HepG2 (cell line): ENCODE measurements around the gene MYD88. TPM values are rescaled to one million over a fixed set of nuclear protein-coding genes. Genes with fewer than 3 reads are reported as not detected.

Experiments used
- ADNP ChIP-seq: sonication (generic); formaldehyde crosslinking; IDR thresholded peaks from 2 replicates; pipeline ENCODE4 v1.4.0; 2020; ENCODE audit warnings: missing genetic modification reagents
- ELF3 ChIP-seq: IDR thresholded peaks from 2 replicates; pipeline ENCODE4 v1.6.1; 2016; ENCODE audit warnings: missing genetic modification reagents, missing compliant biosample characterization
- FOXK2 ChIP-seq: fragments of 450-650 bp; IDR thresholded peaks from 2 replicates; pipeline ENCODE4 v1.6.1; 2016
- MXI1 ChIP-seq: IDR thresholded peaks from 3 replicates; pipeline ENCODE4 v1.6.1; 2012; ENCODE audit warnings: low read depth, low read length, inconsistent platforms, borderline replicate concordance
- NCOA2 ChIP-seq: sonication (generic); formaldehyde crosslinking; IDR thresholded peaks from 2 replicates; pipeline ENCODE4 v1.8.0; 2022; ENCODE audit warnings: inconsistent platforms
- NR2F1 ChIP-seq, 2 experiments: fragments of 450-650 bp in 1 of 2; formaldehyde crosslinking in 1 of 2; IDR thresholded peaks; 2 replicates each; pipeline versions ENCODE4 v1.5.0 to v1.6.1; 2016 to 2020; ENCODE audit warnings: mild to moderate bottlenecking in 1 of 2, missing compliant biosample characterization in 1 of 2, missing genetic modification reagents in 1 of 2, moderate library complexity in 1 of 2
- SAFB2 ChIP-seq: sonication (generic); formaldehyde crosslinking; IDR thresholded peaks from 2 replicates; pipeline ENCODE4 v1.5.1; 2020; ENCODE audit warnings: missing genetic modification reagents, low read depth, mild to moderate bottlenecking, borderline replicate concordance
- SKI ChIP-seq: fragments of 450-650 bp; IDR thresholded peaks from one replicate; pipeline ENCODE4 v1.6.1; 2018; ENCODE audit warnings: mild to moderate bottlenecking; ENCODE audit not compliant: partially characterized antibody
- SP4 ChIP-seq: sonication (generic); formaldehyde crosslinking; IDR thresholded peaks from 2 replicates; pipeline ENCODE4 v1.8.1; 2023; ENCODE audit warnings: mild to moderate bottlenecking, missing genetic modification reagents
- SRSF1 ChIP-seq: fragments of 200-400 bp; formaldehyde crosslinking; optimal IDR thresholded peaks from 2 replicates; pipeline ENCODE3; 2017; ENCODE audit warnings: mild to moderate bottlenecking, low read depth, low read length, moderate library complexity
- ZBTB4 ChIP-seq: sonication (generic); formaldehyde crosslinking; IDR thresholded peaks from 2 replicates; pipeline ENCODE4 v1.4.0; 2020; ENCODE audit warnings: missing genetic modification reagents, mild to moderate bottlenecking, borderline replicate concordance
- ZMAT3 ChIP-seq: sonication (generic); formaldehyde crosslinking; conservative IDR thresholded peaks from 2 replicates; pipeline ENCODE4 v1.7.0; 2021; ENCODE audit warnings: missing genetic modification reagents
- ZNF326 ChIP-seq: sonication (generic); formaldehyde crosslinking; IDR thresholded peaks from 2 replicates; pipeline ENCODE4 v1.4.0; 2020; ENCODE audit warnings: missing genetic modification reagents, borderline replicate concordance
- ZNF331 ChIP-seq: sonication (generic); formaldehyde crosslinking; IDR thresholded peaks from 2 replicates; pipeline ENCODE4 v1.4.0; 2020; ENCODE audit warnings: missing genetic modification reagents
- ZNF709 ChIP-seq: sonication (generic); formaldehyde crosslinking; IDR thresholded peaks from 2 replicates; pipeline ENCODE4 v1.5.0; 2020; ENCODE audit warnings: mild to moderate bottlenecking, missing genetic modification reagents
- ZSCAN25 ChIP-seq: sonication (generic); formaldehyde crosslinking; IDR thresholded peaks from 2 replicates; pipeline ENCODE4 v1.8.0; 2022; ENCODE audit warnings: mild to moderate bottlenecking, missing genetic modification reagents
- polyA plus RNA-seq, 8 experiments: library from polyadenylated mRNA; depleted of rRNA in 3 of 8; stranded (reverse) in 7 of 8; unstranded in 1 of 8; fragments of >200 nt; fragmentation: Illumina TruSeq in 4 of 8; extraction: Trizol in 4 of 8; gene quantifications; 2 replicates each; pipeline versions ENCODE4 v1.2.1 to v1.2.3, GENCODE V29; 2011 to 2016; ENCODE audit warnings: low read depth in 4 of 8, missing spikeins in 1 of 8, mixed read lengths in 1 of 8; ENCODE audit not compliant: insufficient read depth in 1 of 8
- total RNA-seq, 5 experiments: library from RNA; depleted of rRNA; stranded (reverse); fragments of >200 nt; fragmentation: Illumina TruSeq; extraction: Trizol; gene quantifications; 2 replicates each; pipeline ENCODE4 v1.2.3, GENCODE V29; 2016; ENCODE audit warnings: low read depth in 1 of 5
- TF ChIP-seq, protein P1 (sequence below): sonication (generic); formaldehyde crosslinking; IDR thresholded peaks from 2 replicates; pipeline ENCODE4 v1.4.0; 2020; ENCODE audit warnings: missing genetic modification reagents

MYD88 gene
- total and polyA plus RNA-seq, 2 of the 13 experiments (the other 11 are each of a cell fraction or from before 2014, with no cell fraction given) = 7.6 to 32.7 TPM

- TF ChIP-seq, protein P1, sequence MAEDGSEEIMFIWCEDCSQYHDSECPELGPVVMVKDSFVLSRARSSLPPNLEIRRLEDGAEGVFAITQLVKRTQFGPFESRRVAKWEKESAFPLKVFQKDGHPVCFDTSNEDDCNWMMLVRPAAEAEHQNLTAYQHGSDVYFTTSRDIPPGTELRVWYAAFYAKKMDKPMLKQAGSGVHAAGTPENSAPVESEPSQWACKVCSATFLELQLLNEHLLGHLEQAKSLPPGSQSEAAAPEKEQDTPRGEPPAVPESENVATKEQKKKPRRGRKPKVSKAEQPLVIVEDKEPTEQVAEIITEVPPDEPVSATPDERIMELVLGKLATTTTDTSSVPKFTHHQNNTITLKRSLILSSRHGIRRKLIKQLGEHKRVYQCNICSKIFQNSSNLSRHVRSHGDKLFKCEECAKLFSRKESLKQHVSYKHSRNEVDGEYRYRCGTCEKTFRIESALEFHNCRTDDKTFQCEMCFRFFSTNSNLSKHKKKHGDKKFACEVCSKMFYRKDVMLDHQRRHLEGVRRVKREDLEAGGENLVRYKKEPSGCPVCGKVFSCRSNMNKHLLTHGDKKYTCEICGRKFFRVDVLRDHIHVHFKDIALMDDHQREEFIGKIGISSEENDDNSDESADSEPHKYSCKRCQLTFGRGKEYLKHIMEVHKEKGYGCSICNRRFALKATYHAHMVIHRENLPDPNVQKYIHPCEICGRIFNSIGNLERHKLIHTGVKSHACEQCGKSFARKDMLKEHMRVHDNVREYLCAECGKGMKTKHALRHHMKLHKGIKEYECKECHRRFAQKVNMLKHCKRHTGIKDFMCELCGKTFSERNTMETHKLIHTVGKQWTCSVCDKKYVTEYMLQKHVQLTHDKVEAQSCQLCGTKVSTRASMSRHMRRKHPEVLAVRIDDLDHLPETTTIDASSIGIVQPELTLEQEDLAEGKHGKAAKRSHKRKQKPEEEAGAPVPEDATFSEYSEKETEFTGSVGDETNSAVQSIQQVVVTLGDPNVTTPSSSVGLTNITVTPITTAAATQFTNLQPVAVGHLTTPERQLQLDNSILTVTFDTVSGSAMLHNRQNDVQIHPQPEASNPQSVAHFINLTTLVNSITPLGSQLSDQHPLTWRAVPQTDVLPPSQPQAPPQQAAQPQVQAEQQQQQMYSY = no peak
- TF ChIP-seq ZBTB4 (CRISPR knock-in tag) (peak; percentile 90; the same call in 1 of the 2 replicates), ZNF326 (CRISPR knock-in tag) (no peak), SKI (peak; percentile 39), ZSCAN25 (CRISPR knock-in tag) (peak; percentile 59; the same call in 1 of the 2 replicates), ADNP (CRISPR knock-in tag) (no peak), ZNF709 (CRISPR knock-in tag) (no peak), SAFB2 (CRISPR knock-in tag) (no peak), SP4 (no peak), NCOA2 (CRISPR knock-in tag) (no peak; the same call in 1 of the 2 replicates), ZMAT3 (CRISPR knock-in tag) (no peak), FOXK2 (peak; percentile 54; the same call in 1 of the 2 replicates), SRSF1 (no peak), NR2F1 (CRISPR knock-in tag; IDR thresholded peaks at IDR 0.05) (peak in 1 of 2 experiments; percentile 35; a peak in 1 of 4 replicates), ZNF331 (CRISPR knock-in tag) (peak; percentile 58; the same call in 1 of the 2 replicates), MXI1 (peak; percentile 42; the same call in 1 of the 3 replicates), ELF3 (CRISPR knock-in tag) (peak; percentile 49)
Observed at GRCh38 chr3:38130631-38131065, 7.8 kb upstream of the MYD88 start (continued).
